ENCODE data around the gene NHLRC2. TPM values are rescaled to one million over a fixed set of nuclear protein-coding genes. Genes with fewer than 3 reads are reported as not detected.
A peak's percentile ranks its signal among the peaks of the same experiment; 100 is the strongest.

NHLRC2 gene
- total and polyA plus RNA-seq, 2 donors (not counting 3 experiments of a cell fraction or from before 2014, with no cell fraction given): 5.2 to 28.2 TPM

DNA sequence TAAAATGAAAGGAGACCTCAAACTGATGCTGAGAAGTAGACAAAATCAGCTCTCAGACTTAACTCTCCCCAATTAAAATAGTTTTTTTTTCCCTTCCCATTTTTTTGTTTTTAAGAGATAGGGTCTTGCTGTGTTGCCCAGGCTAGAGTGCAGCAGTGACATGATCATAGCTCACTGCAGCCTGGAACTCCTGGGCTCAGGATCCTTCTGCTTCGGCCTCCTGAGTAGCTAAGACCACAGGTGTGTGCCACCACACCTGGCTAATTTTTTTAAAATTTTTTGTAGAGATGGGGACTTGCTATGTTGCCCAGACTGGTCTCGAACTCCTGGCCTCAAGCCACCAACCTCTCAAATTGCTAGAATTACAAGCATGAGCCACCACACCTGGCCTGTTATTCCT is 61.1 kb downstream of the NHLRC2 start:
- Histone ChIP-seq H3K9me1 (replicated peaks; ENCODE audit: control insufficient read depth, extremely low read depth, insufficient read depth, low read length) (no peaks in the 10 kb centered on the region), H2AFZ (ENCODE audit: low read depth, low read length) (no peak overlapping the region), H3K4me2 (ENCODE audit: insufficient read depth, low read length) (peak overlapping the region; percentile 67), H3K79me2 (ENCODE audit: control insufficient read depth, insufficient read depth, low read length) (no peaks in the 10 kb centered on the region), H4K20me1 (replicated peaks; ENCODE audit: control insufficient read depth, extremely low read depth, insufficient read depth, low read length) (no peaks in the 10 kb centered on the region), H3K27ac (ENCODE audit: insufficient read depth, low read depth, low read length) (peak overlapping the region; percentile 37), H3K9me3 (replicated peaks; ENCODE audit: control insufficient read depth, insufficient read depth, low read length) (no peaks in the 10 kb centered on the region), H3K36me3 (ENCODE audit: control insufficient read depth in 2 of 2, extremely low read depth in 1 of 2, insufficient read depth in 2 of 2, low read length in 2 of 2) (no peaks in the 10 kb centered on the region), H3K4me1 (ENCODE audit: control insufficient read depth, extremely low read depth, insufficient read depth, low read length) (peaks cover 15% of the 10 kb centered on the region), H3K27me3 (ENCODE audit: control insufficient read depth in 2 of 2, insufficient read depth in 2 of 2, low read length in 2 of 2) (no peaks in the 10 kb centered on the region), H3K9ac (replicated peaks; ENCODE audit: extremely low read depth, insufficient read depth, low read length) (no peak overlapping the region), H3K4me3 (replicated peaks in 1 of 3; ENCODE audit: insufficient read depth in 1 of 3, low read depth in 1 of 3, low read length in 3 of 3) (no peak overlapping the region)
- FAIRE-seq (no peak), DNase-seq (ENCODE audit: low read depth, low spot score) (no peak)
- no peak for TF ChIP-seq GATA2 (IDR thresholded peaks at IDR 0.05; ENCODE audit: insufficient read depth, insufficient read length, low read depth, low read length)
- intact Hi-C loops (cut with micrococcal nuclease): no loop called here
- dilution Hi-C loops (cut with MboI; ENCODE audit: extremely low pct_ligation_motif_present, low sequenced_read_pairs): no loop called here
- ChIA-PET CTCF (interaction anchor here (0.7 to 1.7 kb wide), 4 partner anchors 9 to 154 kb away, joined by 3 to 4 read pairs (median 4); no protein-coding TSS in a partner anchor), POLR2A (no interaction called here)
- BruUV-seq (replicated peaks): no TSS peak

DNA sequence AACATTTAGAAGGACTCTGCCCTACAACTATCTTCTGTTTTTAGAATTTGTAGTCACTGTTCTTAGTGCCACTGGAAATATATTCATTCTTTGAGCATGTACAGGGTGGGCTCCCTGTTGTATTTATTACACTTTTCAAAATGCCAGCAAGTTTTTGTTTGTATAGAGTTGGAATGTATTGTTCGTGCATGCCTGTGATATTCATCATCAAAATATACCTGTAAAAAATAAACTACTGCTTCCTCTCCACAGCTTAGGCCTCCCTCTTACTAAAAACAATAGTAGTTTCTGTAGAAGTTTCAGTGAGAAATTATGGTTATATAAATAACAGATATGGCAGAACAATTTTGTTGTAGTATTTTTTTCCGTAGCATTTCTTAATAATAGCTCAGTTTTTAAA is 61.6 kb downstream of the NHLRC2 start:
- intact Hi-C loops (cut with micrococcal nuclease) (loop anchor here (1.0 to 2.0 kb wide), 2 partner anchors 8 to 29 kb away; no protein-coding TSS in a partner anchor), dilution Hi-C loops (cut with MboI; ENCODE audit: extremely low pct_ligation_motif_present, low sequenced_read_pairs) (no loop called here)
- H3K27me3 ChIP-seq (ENCODE audit: control insufficient read depth in 2 of 2, insufficient read depth in 2 of 2, low read length in 2 of 2): no peaks in the 10 kb centered on the region
- H3K4me3 ChIP-seq (replicated peaks in 1 of 3; ENCODE audit: insufficient read depth in 1 of 3, low read depth in 1 of 3, low read length in 3 of 3): no peak overlapping the region
- H3K79me2 ChIP-seq (ENCODE audit: control insufficient read depth, insufficient read depth, low read length): no peaks in the 10 kb centered on the region
- peaks cover 15% of the 10 kb centered on the region for H3K4me1 ChIP-seq (ENCODE audit: control insufficient read depth, extremely low read depth, insufficient read depth, low read length)
- peak; percentile 31 for FAIRE-seq
- H3K4me2 ChIP-seq (ENCODE audit: insufficient read depth, low read length): peak overlapping the region; percentile 67
- peak; percentile 38 for DNase-seq (ENCODE audit: low read depth, low spot score)
- CTCF ChIA-PET: interaction anchor here (0.7 to 1.7 kb wide), 4 partner anchors 9 to 153 kb away, joined by 3 to 4 read pairs (median 4); no protein-coding TSS in a partner anchor
- H3K9ac ChIP-seq (replicated peaks; ENCODE audit: extremely low read depth, insufficient read depth, low read length): no peak overlapping the region
- POLR2A ChIA-PET: no interaction called here
- no peaks in the 10 kb centered on the region for H3K36me3 ChIP-seq (ENCODE audit: control insufficient read depth in 2 of 2, extremely low read depth in 1 of 2, insufficient read depth in 2 of 2, low read length in 2 of 2)
- H2AFZ ChIP-seq (ENCODE audit: low read depth, low read length): no peak overlapping the region
- no TSS peak for BruUV-seq (replicated peaks)
- H4K20me1 ChIP-seq (replicated peaks; ENCODE audit: control insufficient read depth, extremely low read depth, insufficient read depth, low read length): no peaks in the 10 kb centered on the region
- H3K9me3 ChIP-seq (replicated peaks; ENCODE audit: control insufficient read depth, insufficient read depth, low read length): no peaks in the 10 kb centered on the region
- H3K9me1 ChIP-seq (replicated peaks; ENCODE audit: control insufficient read depth, extremely low read depth, insufficient read depth, low read length): no peaks in the 10 kb centered on the region
- peak overlapping the region; percentile 37 for H3K27ac ChIP-seq (ENCODE audit: insufficient read depth, low read depth, low read length)
- TF ChIP-seq, protein P1, sequence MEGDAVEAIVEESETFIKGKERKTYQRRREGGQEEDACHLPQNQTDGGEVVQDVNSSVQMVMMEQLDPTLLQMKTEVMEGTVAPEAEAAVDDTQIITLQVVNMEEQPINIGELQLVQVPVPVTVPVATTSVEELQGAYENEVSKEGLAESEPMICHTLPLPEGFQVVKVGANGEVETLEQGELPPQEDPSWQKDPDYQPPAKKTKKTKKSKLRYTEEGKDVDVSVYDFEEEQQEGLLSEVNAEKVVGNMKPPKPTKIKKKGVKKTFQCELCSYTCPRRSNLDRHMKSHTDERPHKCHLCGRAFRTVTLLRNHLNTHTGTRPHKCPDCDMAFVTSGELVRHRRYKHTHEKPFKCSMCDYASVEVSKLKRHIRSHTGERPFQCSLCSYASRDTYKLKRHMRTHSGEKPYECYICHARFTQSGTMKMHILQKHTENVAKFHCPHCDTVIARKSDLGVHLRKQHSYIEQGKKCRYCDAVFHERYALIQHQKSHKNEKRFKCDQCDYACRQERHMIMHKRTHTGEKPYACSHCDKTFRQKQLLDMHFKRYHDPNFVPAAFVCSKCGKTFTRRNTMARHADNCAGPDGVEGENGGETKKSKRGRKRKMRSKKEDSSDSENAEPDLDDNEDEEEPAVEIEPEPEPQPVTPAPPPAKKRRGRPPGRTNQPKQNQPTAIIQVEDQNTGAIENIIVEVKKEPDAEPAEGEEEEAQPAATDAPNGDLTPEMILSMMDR (IDR thresholded peaks at IDR 0.05; ENCODE audit: extremely low read depth in 1 of 2, insufficient read depth in 1 of 2, low read depth in 1 of 2, low read length in 2 of 2): no peak
- no peak for TF ChIP-seq FOS (IDR thresholded peaks at IDR 0.05; ENCODE audit: borderline replicate concordance, insufficient read depth, low read length)
- no peak for TF ChIP-seq MYC (IDR thresholded peaks at IDR 0.05; ENCODE audit: low read depth, low read length)
- no peak for TF ChIP-seq JUN (IDR thresholded peaks at IDR 0.05; ENCODE audit: borderline replicate concordance, insufficient read depth, insufficient read length, low read depth)
- no peak for TF ChIP-seq POLR2A (IDR thresholded peaks at IDR 0.05; ENCODE audit: low read depth, low read length)
- TF ChIP-seq GATA2 (IDR thresholded peaks at IDR 0.05; ENCODE audit: insufficient read depth, insufficient read length, low read depth, low read length): no peak
- no peak for TF ChIP-seq POLR2AphosphoS5 (IDR thresholded peaks at IDR 0.05; ENCODE audit: insufficient read depth, low read depth, low read length)
- no peak for TF ChIP-seq EZH2 (IDR thresholded peaks at IDR 0.05; ENCODE audit: borderline replicate concordance, low read depth, low read length, severe bottlenecking)
- TF ChIP-seq, protein P2, sequence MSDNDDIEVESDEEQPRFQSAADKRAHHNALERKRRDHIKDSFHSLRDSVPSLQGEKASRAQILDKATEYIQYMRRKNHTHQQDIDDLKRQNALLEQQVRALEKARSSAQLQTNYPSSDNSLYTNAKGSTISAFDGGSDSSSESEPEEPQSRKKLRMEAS (IDR thresholded peaks at IDR 0.05; ENCODE audit: insufficient read depth, insufficient read length): no peak

All from endothelial cell of umbilical vein (primary cell).